ENCODE measurements around the gene SCN8A. TPM values are rescaled to one million over a fixed set of nuclear protein-coding genes. Genes with fewer than 3 reads are reported as not detected.

The SCN8A gene
- total and polyA plus RNA-seq, 2 experiments from 2014 or later = 1.1 to 2.6 TPM

DNA sequence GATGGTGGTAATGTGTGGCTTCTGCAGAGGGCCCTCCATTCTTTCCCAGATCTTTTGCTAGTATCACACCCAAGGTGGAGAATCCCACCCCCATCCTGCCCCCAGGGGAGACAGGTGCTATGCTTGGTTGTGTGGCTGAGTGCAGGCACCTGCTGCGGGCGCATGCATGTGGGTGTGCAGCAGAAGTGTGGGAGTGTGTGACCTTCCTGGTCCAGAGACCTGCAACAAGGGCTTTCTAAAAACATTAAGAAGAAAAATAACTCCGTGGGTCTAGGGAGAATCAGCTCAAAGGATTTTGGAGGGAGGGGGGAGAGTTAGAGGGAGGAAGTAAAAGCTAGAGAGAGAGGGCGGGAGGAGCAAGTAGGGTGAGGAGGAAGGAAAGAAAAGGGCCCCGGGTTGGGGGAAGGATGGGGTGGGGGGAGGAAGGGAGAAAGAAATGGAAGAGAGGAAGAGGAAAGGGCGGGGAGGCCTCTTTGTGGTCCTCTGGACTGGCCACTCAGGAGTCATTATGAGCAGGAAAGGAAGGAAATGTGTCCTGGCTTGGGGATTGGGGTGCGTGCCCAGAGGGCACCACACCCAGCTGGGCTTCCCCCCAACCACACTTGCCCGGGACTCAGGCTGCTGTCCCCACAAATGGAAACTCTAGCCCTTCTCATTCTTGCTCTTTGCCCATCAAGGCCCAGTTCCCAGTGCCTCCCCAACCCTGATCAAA, 260.5 kb downstream of the SCN8A start:
- no peaks in the 10 kb centered on the region for H3K36me3 ChIP-seq (replicated peaks; ENCODE audit: insufficient read depth, low read depth)
- peaks cover 4% of the 10 kb centered on the region for H3K4me1 ChIP-seq (ENCODE audit: insufficient read depth)
- H2AFZ ChIP-seq = no peak overlapping the region
- H3K9me3 ChIP-seq (ENCODE audit: low read depth) = no peaks in the 10 kb centered on the region
- H3K27ac ChIP-seq = no peak overlapping the region
- DNase-seq (ENCODE audit: low spot score) = no peak
- no peaks in the 10 kb centered on the region for H3K79me2 ChIP-seq
- no peak overlapping the region for H3K4me3 ChIP-seq
- WGBS (ENCODE audit: low lambda C conversion rate, missing lambda C conversion rate) = 80% methylated on average over 4 of the region's 8 CpGs
- H3K4me2 ChIP-seq = no peak overlapping the region
- H3K9me2 ChIP-seq (replicated peaks; ENCODE audit: insufficient read depth) = no peaks in the 10 kb centered on the region
- no peaks in the 10 kb centered on the region for H4K20me1 ChIP-seq (ENCODE audit: insufficient read depth, poor library complexity, severe bottlenecking)
- H3K27me3 ChIP-seq = no peaks in the 10 kb centered on the region
- TF ChIP-seq EZH2 (IDR thresholded peaks at IDR 0.05; ENCODE audit: borderline replicate concordance) = no peak
- TF ChIP-seq EZH2phosphoT487 (IDR thresholded peaks at IDR 0.05; ENCODE audit: low read depth, severe bottlenecking, unreplicated experiment) = no peak
- TF ChIP-seq, protein P1, sequence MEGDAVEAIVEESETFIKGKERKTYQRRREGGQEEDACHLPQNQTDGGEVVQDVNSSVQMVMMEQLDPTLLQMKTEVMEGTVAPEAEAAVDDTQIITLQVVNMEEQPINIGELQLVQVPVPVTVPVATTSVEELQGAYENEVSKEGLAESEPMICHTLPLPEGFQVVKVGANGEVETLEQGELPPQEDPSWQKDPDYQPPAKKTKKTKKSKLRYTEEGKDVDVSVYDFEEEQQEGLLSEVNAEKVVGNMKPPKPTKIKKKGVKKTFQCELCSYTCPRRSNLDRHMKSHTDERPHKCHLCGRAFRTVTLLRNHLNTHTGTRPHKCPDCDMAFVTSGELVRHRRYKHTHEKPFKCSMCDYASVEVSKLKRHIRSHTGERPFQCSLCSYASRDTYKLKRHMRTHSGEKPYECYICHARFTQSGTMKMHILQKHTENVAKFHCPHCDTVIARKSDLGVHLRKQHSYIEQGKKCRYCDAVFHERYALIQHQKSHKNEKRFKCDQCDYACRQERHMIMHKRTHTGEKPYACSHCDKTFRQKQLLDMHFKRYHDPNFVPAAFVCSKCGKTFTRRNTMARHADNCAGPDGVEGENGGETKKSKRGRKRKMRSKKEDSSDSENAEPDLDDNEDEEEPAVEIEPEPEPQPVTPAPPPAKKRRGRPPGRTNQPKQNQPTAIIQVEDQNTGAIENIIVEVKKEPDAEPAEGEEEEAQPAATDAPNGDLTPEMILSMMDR (IDR thresholded peaks at IDR 0.05; ENCODE audit: poor library complexity) = no peak

DNA sequence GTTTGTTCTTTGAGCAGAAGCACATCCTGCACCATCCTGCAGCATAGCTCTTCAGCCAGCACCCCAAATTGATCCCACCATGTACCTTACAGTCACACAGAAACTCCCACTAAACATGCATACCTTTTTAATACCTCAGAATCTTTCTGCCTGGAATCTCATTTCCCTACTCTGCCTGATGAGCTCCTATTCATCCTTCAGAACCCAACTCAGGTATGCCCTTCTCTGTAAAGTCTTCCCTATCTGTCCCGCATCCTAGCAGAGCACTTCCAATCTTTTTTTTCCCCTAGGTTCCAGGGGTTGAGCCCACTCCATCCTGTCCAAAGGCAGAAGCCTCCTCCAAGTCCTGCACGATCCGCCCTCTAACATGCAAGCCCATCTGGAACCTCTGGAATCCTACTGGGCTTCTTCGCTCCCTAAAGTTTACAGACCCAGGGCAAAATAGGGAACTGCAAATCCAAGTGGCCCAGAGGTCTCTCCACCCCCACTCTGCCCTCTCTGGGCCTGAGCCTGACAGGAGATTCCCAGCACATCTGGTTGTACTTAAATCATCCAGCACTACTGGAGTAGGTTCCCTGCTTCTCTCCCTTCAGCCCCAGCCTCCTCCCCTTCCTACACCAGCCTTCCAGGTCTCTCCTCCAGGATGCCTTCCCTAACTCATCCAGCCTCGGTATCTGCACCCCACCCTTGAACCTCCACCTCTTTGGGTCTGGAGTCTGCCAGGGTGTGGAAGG, 261.5 kb downstream of the SCN8A start:
- Histone ChIP-seq H3K4me3 (no peak overlapping the region), H3K27me3 (no peaks in the 10 kb centered on the region), H3K9me2 (replicated peaks; ENCODE audit: insufficient read depth) (no peaks in the 10 kb centered on the region), H3K9me3 (ENCODE audit: low read depth) (no peaks in the 10 kb centered on the region), H2AFZ (no peak overlapping the region), H3K36me3 (replicated peaks; ENCODE audit: insufficient read depth, low read depth) (no peaks in the 10 kb centered on the region), H3K27ac (no peak overlapping the region), H4K20me1 (ENCODE audit: insufficient read depth, poor library complexity, severe bottlenecking) (no peaks in the 10 kb centered on the region), H3K4me1 (ENCODE audit: insufficient read depth) (peaks cover 2% of the 10 kb centered on the region), H3K79me2 (no peaks in the 10 kb centered on the region), H3K4me2 (no peak overlapping the region)
- 75% methylated on average over 5 of the region's 5 CpGs for WGBS (ENCODE audit: low lambda C conversion rate, missing lambda C conversion rate)
- DNase-seq (ENCODE audit: low spot score) = no peak
- no peak for TF ChIP-seq EZH2phosphoT487 (IDR thresholded peaks at IDR 0.05; ENCODE audit: low read depth, severe bottlenecking, unreplicated experiment)
- TF ChIP-seq, protein P1 (IDR thresholded peaks at IDR 0.05; ENCODE audit: poor library complexity) = no peak
- TF ChIP-seq EZH2 (IDR thresholded peaks at IDR 0.05; ENCODE audit: borderline replicate concordance) = no peak

DNA sequence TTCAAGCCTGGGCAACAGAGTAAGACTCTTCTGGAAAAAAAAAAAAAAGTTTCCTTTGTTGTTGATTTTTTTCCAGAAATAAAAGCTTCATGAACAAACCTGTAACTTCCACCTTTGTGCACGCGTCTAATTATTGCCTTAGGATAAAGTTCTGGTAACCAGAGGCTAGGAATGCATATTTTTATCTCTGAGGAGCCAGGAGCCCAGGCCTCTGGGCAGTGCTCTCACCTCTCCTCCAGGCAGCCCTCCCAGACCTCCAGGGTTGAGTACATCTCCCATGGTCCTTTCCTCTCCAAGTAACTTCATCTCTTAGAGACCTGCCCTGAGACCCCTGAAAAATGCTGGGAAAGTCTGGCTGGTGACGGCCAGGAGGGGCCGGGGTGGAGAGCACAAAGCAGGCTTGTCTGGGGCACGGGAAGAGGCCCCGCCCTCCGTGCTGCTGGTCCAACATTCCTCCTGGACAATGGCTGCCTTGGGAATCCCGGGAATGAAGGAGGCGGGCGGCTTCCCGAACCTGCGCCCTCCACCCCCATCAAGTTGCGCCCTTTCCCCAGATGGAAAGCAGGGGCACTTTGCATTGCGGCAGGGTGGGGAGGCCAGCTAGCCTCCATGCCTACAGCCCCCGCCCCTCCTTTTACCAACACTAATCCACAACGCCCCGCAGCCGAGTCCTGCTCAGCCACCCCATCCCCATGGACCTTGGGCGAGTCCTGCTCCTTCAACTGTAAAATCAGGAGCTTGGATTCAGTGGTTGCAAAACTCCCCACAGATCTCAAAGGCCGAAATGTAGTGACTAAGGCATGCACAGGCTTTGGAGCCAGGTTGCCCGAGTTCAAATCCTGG, 264.8 kb downstream of the SCN8A start:
- peak overlapping the region; percentile 75 for H3K4me2 ChIP-seq
- peak overlapping the region; percentile 21 for H3K4me3 ChIP-seq
- H4K20me1 ChIP-seq (ENCODE audit: insufficient read depth, poor library complexity, severe bottlenecking) = no peaks in the 10 kb centered on the region
- peak; percentile 64 for DNase-seq (ENCODE audit: low spot score)
- no peaks in the 10 kb centered on the region for H3K9me3 ChIP-seq (ENCODE audit: low read depth)
- TF ChIP-seq, protein P1 (IDR thresholded peaks at IDR 0.05; ENCODE audit: poor library complexity) = no peak
- TF ChIP-seq EZH2phosphoT487 (IDR thresholded peaks at IDR 0.05; ENCODE audit: low read depth, severe bottlenecking, unreplicated experiment) (no peak), EZH2 (IDR thresholded peaks at IDR 0.05; ENCODE audit: borderline replicate concordance) (no peak)
- H3K79me2 ChIP-seq = no peaks in the 10 kb centered on the region
- peaks cover 2% of the 10 kb centered on the region for H3K4me1 ChIP-seq (ENCODE audit: insufficient read depth)
- no peaks in the 10 kb centered on the region for H3K36me3 ChIP-seq (replicated peaks; ENCODE audit: insufficient read depth, low read depth)
- peak overlapping the region; percentile 14 for H3K27ac ChIP-seq
- WGBS (ENCODE audit: low lambda C conversion rate, missing lambda C conversion rate) = 12% methylated on average over 18 of the region's 21 CpGs
- peak overlapping the region; percentile 53 for H2AFZ ChIP-seq
- no peaks in the 10 kb centered on the region for H3K9me2 ChIP-seq (replicated peaks; ENCODE audit: insufficient read depth)
- H3K27me3 ChIP-seq = no peaks in the 10 kb centered on the region
